K562 (cell line): ENCODE data around the gene CDK11B. TPM values are rescaled to one million over a fixed set of nuclear protein-coding genes. Genes with fewer than 3 reads are reported as not detected.

ENCODE experiments used
- ATAC-seq: fragments of 200-7000 bp; cut with Tn5 transposase; 3 replicates; pipeline ENCODE4 v1.9.1; 2020; ENCODE audit warnings: moderate library complexity
- BruUV-seq: library from RNA; stranded (reverse); fragments of 400-500 nt; replicated peaks from 2 replicates; lab custom pipeline; 2021; lab: Mats Ljungman, UMichigan
- CTCF ChIA-PET: fragments of 300-600 bp; formaldehyde crosslinking; extraction: SDS; loops from one replicate; lab custom pipeline; 2021; ENCODE audit warnings: low intra/inter-chr PET ratio; lab: Yijun Ruan, JAX
- POLR2A ChIA-PET: fragments of 300-600, 350-650 bp; sonication (Branson Sonifier 250); formaldehyde crosslinking; extraction: SDS; loops from one replicate; lab custom pipeline; 2021; ENCODE audit warnings: antibody characterized with exemption, inconsistent platforms; lab: Yijun Ruan, JAX
- DNase-seq, 4 experiments: peaks; one replicate each; pipeline versions ENCODE4 v3.0.0 to v3.0.0-alpha.2; 2011 to 2018; ENCODE audit warnings: low spot score in 3 of 4, mixed read lengths in 3 of 4; ENCODE audit errors: extremely low read depth in 1 of 4
- FAIRE-seq: peaks from 2 replicates; lab custom pipeline; 2011; peaks lifted over from hg19 to GRCh38; lab: Jason Lieb, UNC
- H2AFZ ChIP-seq: 2 replicates; pipeline ENCODE4 v1.6.0; 2011; ENCODE audit warnings: low read depth, low read length, control low read depth, inconsistent platforms
- H3K27ac ChIP-seq: fragments of 200-600 bp; 3 replicates; pipeline ENCODE4 v1.8.0; 2011; ENCODE audit warnings: low read depth, mild to moderate bottlenecking, control low read depth, inconsistent platforms, low read length, moderate library complexity, mixed read lengths; ENCODE audit errors: extremely low read depth
- H3K27me3 ChIP-seq, 2 experiments: fragments of 300-600 bp in 1 of 2; 2 replicates in 1 of 2; 3 replicates in 1 of 2; pipeline versions ENCODE4 v1.6.0 to v1.8.0; 2011; ENCODE audit warnings: inconsistent platforms in 2 of 2, low read length in 2 of 2, mild to moderate bottlenecking in 1 of 2, mixed read lengths in 1 of 2, moderate library complexity in 1 of 2; ENCODE audit not compliant: control insufficient read depth in 2 of 2, insufficient read depth in 2 of 2
- H3K36me3 ChIP-seq: fragments of 300-600 bp; 3 replicates; pipeline ENCODE4 v1.8.0; 2011; ENCODE audit warnings: mild to moderate bottlenecking, low read length, inconsistent platforms; ENCODE audit not compliant: control insufficient read depth, insufficient read depth
- H3K4me1 ChIP-seq, 2 experiments: fragments of 200-600 bp in 1 of 2; replicated peaks in 1 of 2; 2 replicates in 1 of 2; 3 replicates in 1 of 2; pipeline versions ENCODE4 v1.5.1 to v1.8.0; 2011; ENCODE audit warnings: inconsistent platforms in 2 of 2, low read length in 2 of 2, mild to moderate bottlenecking in 1 of 2, mixed read lengths in 1 of 2, moderate library complexity in 1 of 2; ENCODE audit not compliant: control insufficient read depth in 2 of 2, insufficient read depth in 2 of 2
- H3K4me2 ChIP-seq: 2 replicates; pipeline ENCODE4 v1.6.1; 2011; ENCODE audit warnings: low read length, control low read depth, inconsistent platforms, mixed read lengths; ENCODE audit not compliant: insufficient read depth
- H3K4me3 ChIP-seq: fragments of 200-600 bp; sonication (generic), shearing (Covaris generic); 2 replicates; pipeline ENCODE4 v1.5.1; 2016; ENCODE audit warnings: control low read depth, inconsistent platforms
- H3K79me2 ChIP-seq: fragments of 200-600 bp; 3 replicates; pipeline ENCODE4 v1.8.0; 2011; ENCODE audit warnings: low read length, inconsistent platforms; ENCODE audit not compliant: control insufficient read depth, insufficient read depth
- H3K9ac ChIP-seq, 2 experiments: 2 replicates each; pipeline versions ENCODE4 v1.6.0 to v1.6.1; 2011; ENCODE audit warnings: low read depth in 2 of 2, low read length in 2 of 2, control low read depth in 1 of 2, inconsistent platforms in 1 of 2, mild to moderate bottlenecking in 1 of 2, mixed read lengths in 1 of 2; ENCODE audit not compliant: insufficient read depth in 1 of 2
- H3K9me1 ChIP-seq: one replicate; pipeline ENCODE4 v1.6.0; 2011; ENCODE audit warnings: inconsistent platforms, mild to moderate bottlenecking, low read length, moderate library complexity; ENCODE audit not compliant: control insufficient read depth, insufficient read depth
- H3K9me3 ChIP-seq: replicated peaks from 2 replicates; pipeline ENCODE4 v1.5.1; 2011; ENCODE audit warnings: low read depth, low read length, inconsistent platforms; ENCODE audit not compliant: control insufficient read depth, insufficient read depth
- H4K20me1 ChIP-seq: replicated peaks from 2 replicates; pipeline ENCODE4 v1.6.1; 2011; ENCODE audit warnings: low read length, inconsistent platforms, mixed read lengths; ENCODE audit not compliant: control insufficient read depth, insufficient read depth
- CXXC5 ChIP-seq: fragments of 250-450 bp; sonication (Bioruptor Pico); IDR thresholded peaks from 2 replicates; pipeline ENCODE4 v1.8.0; 2022; ENCODE audit warnings: inconsistent platforms, mild to moderate bottlenecking, moderate library complexity
- JUND ChIP-seq, 2 experiments: IDR thresholded peaks; 2 replicates in 1 of 2; 3 replicates in 1 of 2; pipeline ENCODE4 v1.6.1; 2011; ENCODE audit warnings: borderline replicate concordance in 2 of 2, low read depth in 2 of 2, low read length in 2 of 2, improper control_type of control experiment in 1 of 2, missing biosample characterization in 1 of 2, missing genetic modification characterization in 1 of 2, missing genetic modification reagents in 1 of 2
- KAT8 ChIP-seq: fragments of 450-650 bp; IDR thresholded peaks from 2 replicates; pipeline ENCODE4 v1.6.1; 2016; ENCODE audit warnings: low read depth, mild to moderate bottlenecking
- KLF6 ChIP-seq: fragments of 250-450 bp; sonication (Bioruptor Pico); IDR thresholded peaks from 2 replicates; pipeline ENCODE4 v1.4.0; 2020; ENCODE audit warnings: mild to moderate bottlenecking, moderate library complexity, borderline replicate concordance
- MTA2 ChIP-seq: fragments of 450-650 bp; IDR thresholded peaks from 2 replicates; pipeline ENCODE4 v1.6.1; 2016; ENCODE audit warnings: low read depth
- SIRT6 ChIP-seq: IDR thresholded peaks from one replicate; pipeline ENCODE4 v1.6.1; 2012; ENCODE audit warnings: low read depth, mild to moderate bottlenecking, control low read depth, inconsistent platforms, low read length, moderate library complexity
- TARDBP ChIP-seq: fragments of 450-650 bp; IDR thresholded peaks from 2 replicates; pipeline ENCODE4 v1.6.1; 2016
- ZBED1 ChIP-seq: IDR thresholded peaks from 2 replicates; pipeline ENCODE4 v1.6.1; 2014
- ZBTB40 ChIP-seq, 2 experiments: fragments of 450-650 bp in 1 of 2; sonication (generic) in 1 of 2; formaldehyde crosslinking in 1 of 2; IDR thresholded peaks; 2 replicates each; pipeline versions ENCODE4 v1.7.1 to v1.9.0; 2016 to 2022; ENCODE audit warnings: inconsistent platforms in 1 of 2, mild to moderate bottlenecking in 1 of 2, missing genetic modification reagents in 1 of 2
- ZNF277 ChIP-seq: fragments of 250-450 bp; sonication (Bioruptor Pico); IDR thresholded peaks from 2 replicates; pipeline ENCODE4 v1.8.0; 2022; ENCODE audit warnings: inconsistent platforms, mild to moderate bottlenecking, moderate library complexity, borderline replicate concordance
- WGBS: fragments of 100-300 bp; shearing (Covaris generic); methylation state at CpG from one replicate; pipeline ENCODE4 v1.1.6; 2016; ENCODE audit warnings: low coverage, mixed read lengths; ENCODE audit not compliant: insufficient coverage; ENCODE audit errors: missing lambda C conversion rate; 5-methylcytosine and 5-hydroxymethylcytosine counted together
- in situ Hi-C: fragments of 300-500 bp; cut with MboI; formaldehyde crosslinking; loops from 4 replicates; pipeline ENCODE4 v1.15.0; 2018; ENCODE audit warnings: inconsistent platforms, mixed read lengths
- intact Hi-C: fragments of 100-400 bp; cut with micrococcal nuclease; formaldehyde crosslinking; loops from 2 replicates; pipeline ENCODE4 v1.14.2; 2022
- polyA plus RNA-seq, 8 experiments: library from polyadenylated mRNA; depleted of rRNA in 4 of 8; stranded (reverse) in 5 of 8; unstranded in 3 of 8; fragments of >200 nt; fragmentation: Nextera tagmentation in 2 of 8; fragmentation: Illumina TruSeq in 1 of 8; extraction: Ambion mirVana in 2 of 8; extraction: Trizol in 1 of 8; gene quantifications; 2 replicates each; pipeline versions ENCODE4 v1.2.1 to v1.2.3, GENCODE V29; 2011 to 2014; ENCODE audit warnings: inconsistent platforms in 1 of 8, missing spikeins in 1 of 8
- total RNA-seq, 7 experiments: library from RNA; depleted of rRNA in 6 of 7; stranded (reverse); fragments of >200 nt in 6 of 7; fragmentation: Illumina TruSeq in 2 of 7; extraction: Trizol in 2 of 7; gene quantifications; 2 replicates each; pipeline versions ENCODE4 v1.2.1 to v1.2.3, GENCODE V29; 2011 to 2021; ENCODE audit warnings: low replicate concordance in 1 of 7

CDK11B gene
- total and polyA plus RNA-seq, 9 of the 15 experiments (the other 6 are each of a cell fraction or from before 2014, with no cell fraction given), result 2.8 to 52.2 (median 19.5) TPM

GRCh38 chr1:1687846-1688245 lies 29.0 kb upstream of the CDK11B start (continued):
- TF ChIP-seq ZNF277 (no peak), MTA2 (no peak), CXXC5 (CRISPR knock-in tag) (no peak), TARDBP (no peak), SIRT6 (no peak)

- in situ Hi-C loops, result no loop called here
- Histone ChIP-seq H3K27me3 (no peaks in the 10 kb centered on the region), H3K9ac (0 out of 4 replicates have a peak overlapping the region, but pooled peaks of 1 of the 2 experiments have one; percentile 39), H3K36me3 (no peaks in the 10 kb centered on the region), H4K20me1 (no peaks in the 10 kb centered on the region), H3K79me2 (peaks cover 32% of the 10 kb centered on the region), H3K9me1 (no peaks in the 10 kb centered on the region), H3K9me3 (peaks cover 4% of the 10 kb centered on the region), H3K4me2 (no peak overlapping the region), H3K4me1 (peaks cover 3 to 33% of the 10 kb centered on the region in 2 experiments; a peak in 4 of 5 replicates), H2AFZ (no peak overlapping the region), H3K27ac (no peak overlapping the region), H3K4me3 (no peak overlapping the region)
- 92% methylated on average over 27 of the region's 28 CpGs for WGBS
- ChIA-PET POLR2A (interaction anchor here (0.9 to 1.0 kb wide), 2 partner anchors 12 to 15 kb away, joined by 3 read pairs; no protein-coding TSS in a partner anchor), CTCF (no interaction called here)
- FAIRE-seq (no peak), DNase-seq (peak in 1 of 4 experiments; percentile 5), ATAC-seq (no peak)
- intact Hi-C loops, result no loop called here
- BruUV-seq, result no TSS peak
- TF ChIP-seq KAT8 (no peak), ZBED1 (no peak), ZBTB40 (IDR thresholded peaks at IDR 0.05) (no peak), ZBTB40 (CRISPR knock-in tag; IDR thresholded peaks at IDR 0.05) (no peak), JUND (IDR thresholded peaks at IDR 0.05; ENCODE audit: borderline replicate concordance, low read depth, low read length) (no peak), JUND (tag; IDR thresholded peaks at IDR 0.05; ENCODE audit: borderline replicate concordance, low read depth, low read length) (no peak), KLF6 (no peak)
Measured at GRCh38 chr1:1684031-1684681, 25.4 kb upstream of the CDK11B start.
